ENCODE measurements around the gene TAF11L14.
"Not testable (repeated sequence)": the region's sequence is repeated elsewhere in the genome, so short reads cannot be mapped to it uniquely, and the experiment has no call there.

TAF11L14 gene

DNA sequence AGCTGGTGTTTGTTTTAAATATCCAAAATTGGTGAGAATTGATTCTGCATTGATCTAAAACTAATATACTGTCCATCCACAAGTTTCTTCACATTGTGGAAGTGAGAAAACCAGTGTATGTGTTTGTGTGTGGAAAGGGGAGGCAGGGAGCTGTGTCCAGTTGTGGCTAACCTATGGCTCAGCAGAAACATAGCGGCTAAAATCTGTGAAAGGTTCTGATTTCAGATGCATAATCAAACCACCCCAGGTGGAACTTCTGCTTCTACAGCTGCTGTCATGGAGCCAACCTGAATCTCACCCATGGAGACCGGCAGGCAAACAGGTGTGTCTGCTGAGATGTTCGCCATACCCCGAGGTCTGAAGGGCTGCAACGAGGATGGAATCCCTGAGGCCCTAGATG lies at the start of gene TAF11L14:
TSS of gene TAF11L14 (plus strand) at position 301 of the 400 bp plus-strand sequence.
- no peak for DNase-seq (ENCODE audit: low read depth in 2 of 2)

DNA sequence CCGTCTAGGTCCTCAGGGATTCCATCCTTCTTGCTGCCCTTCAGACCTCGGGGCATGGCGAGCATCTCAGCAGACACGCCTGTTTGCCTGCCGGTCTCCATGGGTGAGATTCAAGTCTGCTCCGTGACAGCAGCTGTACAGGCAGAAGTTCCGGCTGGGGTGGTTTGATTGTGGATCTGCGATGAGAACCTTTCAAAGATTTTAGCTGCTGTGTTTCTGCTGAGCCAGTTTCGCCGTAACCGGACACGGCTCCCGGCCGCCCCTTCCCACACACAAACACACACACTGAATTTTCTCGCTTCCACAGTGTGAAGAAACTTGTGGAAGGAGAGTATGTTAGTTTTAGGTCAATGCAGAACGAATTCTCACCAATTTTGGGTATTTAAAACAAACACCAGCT lies 48.6 kb upstream of the TAF11L14 start, which contains the start of gene TAF11L7:
TSS of gene TAF11L7 (minus strand) at position 101 of the 400 bp plus-strand sequence.
- DNase-seq (ENCODE audit: low read depth in 2 of 2), result not testable (repeated sequence)

- DNase-seq (ENCODE audit: low read depth in 2 of 2), result not testable (repeated sequence)
These were observed 43.4 kb upstream of the TAF11L14 start, which contains the start of gene TAF11L8 for GRCh38 chr5:17590860-17591259. TAF11L8 (minus strand) TSS chr5:17590960.

GRCh38 chr5:17594255-17594654 lies 40.0 kb upstream of the TAF11L14 start, which contains the start of gene TAF11L9:
TAF11L9 (minus strand) TSS chr5:17594394.
- not testable (repeated sequence) for DNase-seq (ENCODE audit: low read depth in 2 of 2)

GRCh38 chr5:17597728-17598127 lies 36.5 kb upstream of the TAF11L14 start, which contains the start of gene TAF11L10:
TAF11L10 (minus strand) TSS chr5:17597828.
- not testable (repeated sequence) for DNase-seq (ENCODE audit: low read depth in 2 of 2)

DNA sequence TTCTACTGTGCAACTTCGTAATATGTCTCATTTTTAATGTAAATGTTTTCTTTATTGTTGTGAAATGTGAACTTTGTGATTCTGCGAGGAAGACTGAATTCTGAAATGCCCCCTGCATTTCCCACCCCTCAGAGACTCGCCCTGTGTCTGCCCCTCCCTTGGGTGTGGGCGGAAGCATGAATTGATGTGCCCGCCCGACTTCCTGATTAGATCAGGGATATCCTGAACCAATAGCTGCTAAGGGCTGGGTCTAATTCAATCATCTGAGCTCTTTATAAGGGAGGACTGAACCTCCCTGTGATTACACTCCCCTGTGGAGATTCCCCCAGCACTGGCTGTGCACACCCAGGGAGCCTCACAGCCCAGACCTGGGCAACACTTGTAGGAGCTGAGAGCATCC lies 30.4 kb upstream of the TAF11L14 start, which contains the start of gene TAF11L11:
TSS of gene TAF11L11 (plus strand) at position 304 of the 400 bp plus-strand sequence.
- not testable (repeated sequence) for DNase-seq (ENCODE audit: low read depth in 2 of 2)

DNA sequence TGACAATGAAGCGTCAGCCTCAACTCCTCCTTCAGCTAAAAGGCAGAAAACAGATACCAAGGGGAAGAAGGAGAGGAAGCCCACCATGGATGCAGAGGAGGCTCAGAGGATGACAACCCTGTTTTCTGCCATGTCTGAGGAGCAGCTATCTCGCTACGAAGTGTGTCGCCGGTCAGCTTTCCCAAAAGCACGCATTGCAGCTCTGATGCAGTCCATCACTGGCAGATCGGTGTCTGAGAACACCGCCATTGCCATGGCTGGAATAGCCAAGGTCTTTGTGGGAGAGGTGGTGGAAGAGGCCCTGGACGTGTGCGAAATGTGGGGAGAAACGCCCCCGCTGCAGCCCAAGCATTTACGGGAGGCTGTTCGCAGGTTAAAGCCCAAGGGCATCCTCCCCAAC lies 29.3 kb upstream of the TAF11L14 start:
- DNase-seq (ENCODE audit: low read depth in 2 of 2), result no peak

- DNase-seq (ENCODE audit: low read depth in 2 of 2), result not testable (repeated sequence)
These were observed 26.8 kb upstream of the TAF11L14 start for GRCh38 chr5:17607461-17607860.

- DNase-seq (ENCODE audit: low read depth in 2 of 2), result not testable (repeated sequence)
These were observed 24.2 kb upstream of the TAF11L14 start, which contains the start of gene TAF11L12 for GRCh38 chr5:17610092-17610491. TAF11L12 (plus strand) TSS chr5:17610392.

DNA sequence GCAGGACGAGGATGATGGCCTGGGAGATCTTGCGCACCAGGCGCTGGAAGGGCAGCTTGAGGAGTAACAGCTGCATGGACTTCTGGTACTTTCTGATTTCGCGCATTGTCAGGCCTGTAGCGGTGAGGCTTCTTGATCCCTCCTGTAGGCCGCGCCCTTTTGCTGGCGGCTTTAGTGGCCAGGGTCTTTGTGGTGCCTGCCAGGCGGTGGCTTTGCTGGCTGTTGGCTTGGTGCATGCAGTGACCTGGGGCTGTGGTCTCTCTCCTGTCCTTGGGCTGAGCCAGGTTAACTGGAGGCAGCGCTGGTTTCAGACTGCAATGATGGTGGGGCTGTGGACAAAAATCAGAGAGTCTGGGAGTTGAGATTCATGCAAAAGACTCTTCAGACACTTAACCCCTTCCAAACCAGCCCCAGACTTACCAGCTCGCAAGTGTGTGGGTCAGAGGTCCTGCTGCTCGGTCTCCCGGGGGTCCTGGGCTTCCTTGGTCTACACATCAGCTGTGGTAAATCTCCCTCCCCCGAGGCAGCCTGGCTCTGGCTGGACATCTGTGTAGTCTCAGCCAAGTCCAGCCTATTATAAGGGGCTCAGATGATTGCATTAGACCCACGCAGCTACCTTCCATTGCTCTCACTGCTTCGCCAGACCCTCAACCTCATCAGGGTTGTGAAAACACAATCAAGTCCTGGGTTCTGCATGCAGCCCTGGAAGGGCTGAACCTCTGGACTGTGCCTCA lies 19.2 kb upstream of the TAF11L14 start:
- no peak for DNase-seq (ENCODE audit: low read depth in 2 of 2)

- no peak for DNase-seq (ENCODE audit: low read depth in 2 of 2)
These were observed 14.9 kb upstream of the TAF11L14 start for GRCh38 chr5:17619354-17619753.

DNA sequence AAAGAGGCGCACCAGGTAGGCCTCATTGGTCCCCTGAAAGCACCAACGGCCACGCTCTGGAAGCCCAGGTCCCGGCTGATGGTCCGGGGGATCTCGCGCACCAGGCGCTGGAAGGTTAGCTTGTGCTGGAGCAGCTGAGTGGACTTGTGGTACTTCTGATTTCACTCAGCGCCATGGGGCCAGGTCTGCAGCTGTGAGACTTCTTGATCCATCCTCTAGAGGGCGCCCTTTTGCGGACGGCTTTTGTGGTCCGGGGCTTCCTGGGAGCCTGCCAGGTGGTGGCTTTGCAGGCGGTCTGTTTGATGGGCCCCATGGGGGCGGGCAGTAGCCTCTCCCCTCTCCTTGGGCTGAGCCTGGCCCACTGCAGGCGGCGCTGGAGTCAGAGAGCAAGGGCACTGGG lies 13.6 kb upstream of the TAF11L14 start:
- DNase-seq (ENCODE audit: low read depth in 2 of 2), result no peak

- no peak for DNase-seq (ENCODE audit: low read depth in 2 of 2)
These were observed 8.6 kb upstream of the TAF11L14 start for GRCh38 chr5:17625686-17626085.

DNA sequence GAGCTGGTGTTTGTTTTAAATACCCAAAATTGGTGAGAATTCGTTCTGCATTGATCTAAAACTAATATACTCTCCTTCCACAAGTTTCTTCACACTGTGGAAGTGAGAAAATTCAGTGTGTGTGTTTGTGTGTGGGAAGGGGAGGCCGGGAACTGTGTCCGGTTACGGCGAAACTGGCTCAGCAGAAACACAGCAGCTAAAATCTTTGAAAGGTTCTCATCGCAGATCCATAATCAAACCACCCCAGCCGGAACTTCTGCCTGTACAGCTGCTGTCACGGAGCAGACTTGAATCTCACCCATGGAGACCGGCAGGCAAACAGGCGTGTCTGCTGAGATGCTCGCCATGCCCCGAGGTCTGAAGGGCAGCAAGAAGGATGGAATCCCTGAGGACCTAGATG lies 2.5 kb upstream of the TAF11L14 start, which contains the start of gene TAF11L13:
TSS of gene TAF11L13 (plus strand) at position 301 of the 400 bp plus-strand sequence.
- DNase-seq (ENCODE audit: low read depth in 2 of 2), result not testable (repeated sequence)

DNA sequence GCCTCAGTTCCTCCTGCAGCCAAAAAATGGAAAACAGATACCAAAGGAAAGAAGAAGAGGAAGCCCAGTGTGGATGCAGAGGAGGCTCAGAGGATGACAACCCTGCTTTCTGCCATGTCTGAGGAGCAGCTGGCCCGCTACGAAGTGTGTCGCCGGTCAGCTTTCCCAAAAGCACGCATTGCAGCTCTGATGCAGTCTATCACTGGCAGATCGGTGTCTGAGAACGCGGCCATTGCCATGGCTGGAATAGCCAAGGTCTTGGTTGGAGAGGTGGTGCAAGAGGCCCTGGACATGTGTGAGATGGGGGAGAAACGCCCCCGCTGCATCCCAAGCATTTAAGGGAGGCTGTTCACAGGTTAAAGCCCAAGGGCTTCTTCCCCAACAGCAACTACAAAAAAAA lies 15.0 kb downstream of the TAF11L14 start:
- DNase-seq (ENCODE audit: low read depth in 2 of 2), result not testable (repeated sequence)

- DNase-seq (ENCODE audit: low read depth in 2 of 2), result not testable (repeated sequence)
These were observed 21.0 kb downstream of the TAF11L14 start for GRCh38 chr5:17655201-17655759.

GRCh38 chr5:17655921-17656320 lies 21.7 kb downstream of the TAF11L14 start:
- DNase-seq (ENCODE audit: low read depth in 2 of 2), result no peak

DNA sequence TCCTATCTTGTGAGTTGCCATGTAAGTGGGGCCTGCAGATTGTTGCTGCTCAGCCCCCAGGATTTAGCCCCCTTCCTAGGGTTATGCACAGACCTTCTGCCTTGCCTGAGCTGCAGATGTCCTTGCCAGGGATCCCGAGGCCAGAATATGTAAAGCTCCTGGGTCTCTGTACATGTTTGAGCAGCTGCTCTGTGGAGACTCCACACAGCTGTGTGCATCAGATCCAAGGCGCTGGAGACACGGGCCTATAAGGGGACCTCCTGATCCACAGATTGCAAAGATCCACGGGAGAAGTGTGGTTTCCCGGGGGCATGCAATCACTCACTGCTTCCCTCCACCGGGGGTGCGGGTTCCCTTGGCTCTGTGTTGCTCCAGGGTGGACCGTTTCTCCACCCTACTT lies 28.9 kb downstream of the TAF11L14 start:
- DNase-seq (ENCODE audit: low read depth in 2 of 2), result no peak

- no peak for DNase-seq (ENCODE audit: low read depth in 2 of 2)
These were observed 31.6 kb downstream of the TAF11L14 start for GRCh38 chr5:17665836-17666235.

GRCh38 chr5:17666726-17667235 lies 32.5 kb downstream of the TAF11L14 start:
- no peak for DNase-seq (ENCODE audit: low read depth in 2 of 2)

- no peak for DNase-seq (ENCODE audit: low read depth in 2 of 2)
These were observed 36.1 kb downstream of the TAF11L14 start for GRCh38 chr5:17670353-17670752.

DNA sequence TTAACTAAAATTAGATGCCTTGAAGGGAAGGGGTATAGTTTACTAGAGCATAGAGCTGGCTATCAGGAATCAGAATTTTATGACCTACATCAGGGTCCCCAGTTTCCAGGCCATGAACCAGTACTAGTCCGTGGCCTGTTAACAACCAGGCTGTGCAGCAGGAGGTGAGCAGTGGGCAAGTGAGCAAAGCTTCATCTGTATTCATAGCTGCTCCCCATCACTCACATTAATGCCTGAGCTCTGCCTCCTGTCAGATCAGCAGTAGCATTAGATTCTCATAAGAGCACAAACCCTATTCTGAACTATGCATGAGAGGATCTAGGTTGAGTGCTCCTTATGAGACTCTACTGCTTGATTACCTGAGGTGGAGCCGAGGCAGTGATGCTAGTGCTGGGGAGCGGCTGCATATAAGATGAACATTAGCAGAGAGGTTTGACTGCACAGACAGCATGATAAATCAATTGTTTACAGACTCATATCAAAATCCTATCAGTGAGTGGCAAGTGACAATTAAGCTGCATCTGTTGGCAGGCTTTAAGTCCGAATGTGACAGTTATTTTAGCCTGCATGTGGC lies 44.6 kb downstream of the TAF11L14 start:
- no peak for DNase-seq (ENCODE audit: low read depth in 2 of 2)

All from stimulated activated CD4-positive, alpha-beta T cell treated with anti-CD3 and anti-CD28 coated beads, Interleukin-1b, Interleukin-23, amount 100 ng/mL, for 1 hour (primary cell).